ENCODE data around the gene RUSC1. TPM values are rescaled to one million over a fixed set of nuclear protein-coding genes. Genes with fewer than 3 reads are reported as not detected.

RUSC1 gene
- total and polyA plus RNA-seq, 12 donors = 9.8 to 111 (median 27.3) TPM

DNA sequence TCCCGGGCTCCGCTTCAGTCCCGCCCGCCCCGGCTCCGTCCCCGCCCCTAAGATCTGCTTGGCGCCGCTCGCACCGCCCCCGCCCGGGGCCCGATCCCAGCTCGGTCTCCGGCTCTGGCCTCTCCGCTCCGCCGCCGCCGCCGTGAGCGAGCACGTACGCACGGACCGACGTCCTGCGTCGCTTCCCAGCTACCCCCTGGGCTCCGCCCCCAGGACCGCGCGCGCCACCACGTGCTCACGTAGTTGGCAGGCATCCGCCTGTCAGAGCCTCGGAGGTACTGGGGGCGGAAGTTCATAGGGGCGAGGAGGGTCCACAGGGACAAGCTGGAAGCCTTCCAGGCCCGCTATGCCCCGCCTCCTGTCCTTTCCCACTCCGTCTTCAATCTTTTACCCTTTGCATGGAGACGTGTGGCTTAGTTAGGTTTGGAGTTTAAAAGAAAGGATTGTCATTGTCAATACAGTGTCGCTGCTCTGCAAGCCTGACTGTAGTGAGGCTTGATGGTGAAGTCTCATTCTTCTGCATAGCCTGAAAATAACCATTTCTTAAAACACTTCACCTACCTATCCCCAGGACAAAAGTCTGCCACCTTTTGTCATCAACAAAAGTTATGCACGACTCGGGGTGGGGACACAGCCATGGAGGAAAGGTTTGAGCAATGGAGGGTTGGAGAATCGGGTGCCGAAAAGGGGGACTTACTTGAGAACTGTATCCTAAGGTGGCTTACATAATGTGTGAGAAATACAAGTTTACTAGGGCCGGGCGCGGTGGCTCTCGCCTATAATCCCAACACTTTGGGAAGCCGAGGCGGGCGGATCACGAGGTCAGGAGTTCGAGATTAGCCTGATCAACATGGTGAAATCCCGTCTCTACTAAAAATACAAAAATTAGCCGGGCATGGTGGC lies 47.1 kb upstream of the RUSC1 start, which contains the start of gene CLK2:
Gene CLK2, minus strand, starts transcription at position 162 of the 903 bp plus-strand sequence. CDS start 2,527 bp downstream, outside the sequence.
- H3K4me1 ChIP-seq (replicated peaks in 1 of 2) = peaks cover 22 to 28% of the 10 kb centered on the region in 2 donors
- WGBS, 4 donors = 13 to 42% (median 21%) methylated on average over 22 to 61 of the region's 61 CpGs

DNA sequence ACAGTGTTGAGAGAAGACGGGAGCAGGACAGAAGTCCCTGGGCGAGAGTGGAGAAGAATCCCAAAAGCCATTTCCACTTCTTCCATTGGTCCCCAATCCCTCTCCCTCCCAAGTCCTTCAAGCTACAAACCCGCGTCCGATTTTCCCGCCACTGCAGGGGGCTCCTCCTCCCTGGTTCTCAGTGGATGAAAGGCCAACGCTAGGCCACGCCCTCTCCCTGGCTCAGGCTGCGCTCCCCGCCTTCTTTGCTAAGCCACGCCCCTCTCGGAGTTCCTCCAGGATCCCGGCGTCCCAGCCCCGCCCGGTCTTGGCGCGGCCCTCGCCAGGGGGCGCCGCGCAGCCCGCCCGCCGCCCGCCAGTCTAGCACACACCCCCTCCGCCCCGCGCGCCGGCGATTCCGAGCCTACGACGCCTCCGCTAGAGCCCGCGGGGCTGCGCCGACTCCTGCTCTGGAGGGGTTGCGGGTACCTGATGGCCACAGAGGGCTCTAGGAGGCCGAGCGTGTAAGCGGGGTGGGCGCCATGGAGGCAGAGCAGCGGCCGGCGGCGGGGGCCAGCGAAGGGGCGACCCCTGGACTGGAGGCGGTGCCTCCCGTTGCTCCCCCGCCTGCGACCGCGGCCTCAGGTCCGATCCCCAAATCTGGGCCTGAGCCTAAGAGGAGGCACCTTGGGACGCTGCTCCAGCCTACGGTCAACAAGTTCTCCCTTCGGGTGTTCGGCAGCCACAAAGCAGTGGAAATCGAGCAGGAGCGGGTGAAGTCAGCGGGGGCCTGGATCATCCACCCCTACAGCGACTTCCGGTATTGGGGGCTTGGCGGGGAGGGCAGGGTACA lies 43.4 kb upstream of the RUSC1 start, which contains the start of gene HCN3:
Gene HCN3, plus strand, starts transcription at position 394 of the 832 bp plus-strand sequence. Its CDS starts 128 bp downstream, at position 522.
- Histone ChIP-seq H3K9me3 (replicated peaks in 1 of 3) (no peaks in the 10 kb centered on the region), H3K36me3 (replicated peaks in 1 of 2) (no peaks in the 10 kb centered on the region), H3K27ac (peak within 1 kb of the TSS in 2 of 5 donors; percentile 60 to 73), H3K27me3 (no peaks in the 10 kb centered on the region), H3K4me3 (peak within 1 kb of the TSS; percentile 38 to 82 (median 66)), H3K4me1 (replicated peaks in 1 of 2) (peaks cover 16 to 21% of the 10 kb centered on the region in 2 donors)
- peak; percentile 97 to 99 (median 99) for DNase-seq
- intact Hi-C loops (cut with DNase I) = loop anchor here in 1 of 2 donors (5.0 to 10.0 kb wide), 2 partner anchors 45 to 318 kb away; partner anchors contain the start of gene RUSC1
- 0 to 2% (median 1%) methylated on average over 10 to 68 of the region's 68 CpGs for WGBS, 4 donors
- TF ChIP-seq POLR2A (IDR thresholded peaks at IDR 0.05) = no peak
- TF ChIP-seq, protein P1, sequence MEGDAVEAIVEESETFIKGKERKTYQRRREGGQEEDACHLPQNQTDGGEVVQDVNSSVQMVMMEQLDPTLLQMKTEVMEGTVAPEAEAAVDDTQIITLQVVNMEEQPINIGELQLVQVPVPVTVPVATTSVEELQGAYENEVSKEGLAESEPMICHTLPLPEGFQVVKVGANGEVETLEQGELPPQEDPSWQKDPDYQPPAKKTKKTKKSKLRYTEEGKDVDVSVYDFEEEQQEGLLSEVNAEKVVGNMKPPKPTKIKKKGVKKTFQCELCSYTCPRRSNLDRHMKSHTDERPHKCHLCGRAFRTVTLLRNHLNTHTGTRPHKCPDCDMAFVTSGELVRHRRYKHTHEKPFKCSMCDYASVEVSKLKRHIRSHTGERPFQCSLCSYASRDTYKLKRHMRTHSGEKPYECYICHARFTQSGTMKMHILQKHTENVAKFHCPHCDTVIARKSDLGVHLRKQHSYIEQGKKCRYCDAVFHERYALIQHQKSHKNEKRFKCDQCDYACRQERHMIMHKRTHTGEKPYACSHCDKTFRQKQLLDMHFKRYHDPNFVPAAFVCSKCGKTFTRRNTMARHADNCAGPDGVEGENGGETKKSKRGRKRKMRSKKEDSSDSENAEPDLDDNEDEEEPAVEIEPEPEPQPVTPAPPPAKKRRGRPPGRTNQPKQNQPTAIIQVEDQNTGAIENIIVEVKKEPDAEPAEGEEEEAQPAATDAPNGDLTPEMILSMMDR (IDR thresholded peaks at IDR 0.05) = peak in 4 of 6 experiments; percentile 27 to 70 (median 62)

More for the DNA sequence above, 47.1 kb upstream of the RUSC1 start, which contains the start of gene CLK2:
- Histone ChIP-seq H3K27ac (peak within 1 kb of the TSS; percentile 90 to 100 (median 98)), H3K4me3 (peak within 1 kb of the TSS; percentile 16 to 98 (median 76)), H3K27me3 (no peaks in the 10 kb centered on the region), H3K9me3 (replicated peaks in 1 of 3) (no peaks in the 10 kb centered on the region), H3K36me3 (replicated peaks in 1 of 2) (peaks cover 0 to 30% of the 10 kb centered on the region in 2 donors)
- TF ChIP-seq, protein P1 (IDR thresholded peaks at IDR 0.05) = no peak
- TF ChIP-seq POLR2A (IDR thresholded peaks at IDR 0.05) = peak; percentile 83 to 88
- peak; percentile 95 to 97 (median 95) for DNase-seq
- intact Hi-C loops (cut with DNase I) = loop anchor here in 1 of 2 donors (10.0 kb wide), 1 partner anchor 321 kb away; no protein-coding TSS in a partner anchor

DNA sequence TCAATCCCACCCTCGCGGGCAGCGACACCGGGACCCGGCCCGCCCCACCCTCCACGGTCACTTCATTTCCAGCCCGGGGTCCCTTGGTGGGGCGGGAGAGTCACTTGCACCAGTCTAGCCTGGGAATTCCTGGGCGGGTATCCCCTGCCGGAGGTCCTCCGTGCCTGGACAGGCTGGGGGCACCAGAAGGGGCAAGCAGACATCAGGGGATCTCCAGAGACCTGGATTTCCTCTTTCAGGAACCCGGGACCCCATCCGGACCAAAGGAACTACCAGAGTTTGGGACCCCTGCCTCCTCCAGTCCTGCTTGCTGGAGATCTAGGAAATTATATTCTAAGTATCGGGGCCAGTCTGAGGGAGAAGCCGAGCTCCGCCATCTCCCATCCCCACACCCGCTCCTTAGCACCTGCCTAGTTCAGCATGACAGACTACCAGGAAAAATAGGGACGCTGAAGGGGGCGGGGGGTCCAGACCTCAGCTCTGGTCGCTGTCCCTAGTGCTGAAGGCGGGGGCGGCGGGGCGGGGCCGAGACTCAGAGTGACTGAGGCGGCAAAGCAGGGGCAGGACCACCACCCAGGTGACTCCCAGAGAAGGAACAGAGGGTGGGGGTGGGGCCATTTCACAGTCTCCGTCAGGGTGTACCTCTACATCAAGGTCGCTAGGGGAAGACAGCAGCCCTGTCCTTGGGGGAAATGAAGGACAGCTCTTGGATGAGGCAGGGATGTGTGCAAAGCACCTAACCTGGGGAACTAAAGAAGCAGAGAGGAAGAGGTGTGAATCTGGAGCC lies 42.6 kb upstream of the RUSC1 start:
- WGBS, 4 donors = 0 to 3% (median 1%) methylated on average over 6 to 29 of the region's 29 CpGs
- H3K36me3 ChIP-seq (replicated peaks in 1 of 2) = no peaks in the 10 kb centered on the region
- peak; percentile 48 to 80 (median 67) for DNase-seq
- intact Hi-C loops (cut with DNase I) = loop anchor here in 1 of 2 donors (5.0 to 10.0 kb wide), 2 partner anchors 44 to 317 kb away; partner anchors contain the start of gene RUSC1
- no peaks in the 10 kb centered on the region for H3K9me3 ChIP-seq (replicated peaks in 1 of 3)
- peak overlapping the region in 2 of 5 donors; percentile 60 to 73 for H3K27ac ChIP-seq
- H3K4me3 ChIP-seq = peak overlapping the region in 3 of 4 donors; percentile 56 to 82 (median 76)
- H3K27me3 ChIP-seq = no peaks in the 10 kb centered on the region
- TF ChIP-seq, protein P1 (IDR thresholded peaks at IDR 0.05) = peak in 2 of 6 experiments; percentile 26 to 31
- no peak for TF ChIP-seq POLR2A (IDR thresholded peaks at IDR 0.05)
- peaks cover 13 to 18% of the 10 kb centered on the region in 2 donors for H3K4me1 ChIP-seq (replicated peaks in 1 of 2)

Measured in adrenal gland (tissue), 12 donors.